SJSA1 (cell line): ENCODE measurements around the gene CNIH2. TPM values are rescaled to one million over a fixed set of nuclear protein-coding genes. Genes with fewer than 3 reads are reported as not detected.

Source experiments
- DNase-seq, 2 experiments: peaks; one replicate each; pipeline ENCODE4 v3.0.0-alpha.2; 2015 to 2020; ENCODE audit warnings: low spot score in 2 of 2, low read depth in 1 of 2
- H3K27ac ChIP-seq: fragments of 250-450 bp; sonication (Bioruptor Pico); 2 replicates; pipeline ENCODE4 v1.5.1; 2020; ENCODE audit warnings: mild to moderate bottlenecking, moderate library complexity
- H3K27me3 ChIP-seq: fragments of 250-450 bp; sonication (Bioruptor Pico); replicated peaks from 2 replicates; pipeline ENCODE4 v1.5.1; 2020; ENCODE audit warnings: mild to moderate bottlenecking, moderate library complexity
- H3K36me3 ChIP-seq: fragments of 250-450 bp; sonication (Bioruptor Pico); 2 replicates; pipeline ENCODE4 v1.5.1; 2020; ENCODE audit warnings: mild to moderate bottlenecking
- H3K4me1 ChIP-seq: fragments of 250-450 bp; sonication (Bioruptor Pico); replicated peaks from 2 replicates; pipeline ENCODE4 v1.6.1; 2021; ENCODE audit warnings: mild to moderate bottlenecking
- H3K4me3 ChIP-seq: fragments of 250-450 bp; sonication (Bioruptor Pico); 2 replicates; pipeline ENCODE4 v1.5.1; 2020; ENCODE audit warnings: mild to moderate bottlenecking
- H3K9me3 ChIP-seq: fragments of 250-450 bp; sonication (Bioruptor Pico); replicated peaks from 2 replicates; pipeline ENCODE4 v1.5.1; 2020; ENCODE audit warnings: mild to moderate bottlenecking
- total RNA-seq: library from RNA; depleted of rRNA; stranded (reverse); fragments of >200 nt; shearing (Covaris generic); gene quantifications from 2 replicates; pipeline ENCODE4 v1.2.3, GENCODE V29; 2014; rRNA removed

The CNIH2 gene
- total RNA-seq, 1 experiment from 2014 or later: 2.8 TPM

- H3K27me3 ChIP-seq: no peaks in the 10 kb centered on the region
- peak in 1 of 2 experiments; percentile 57 for DNase-seq
- H3K36me3 ChIP-seq: peaks cover 63% of the 10 kb centered on the region
- H3K9me3 ChIP-seq: no peaks in the 10 kb centered on the region
- no peak overlapping the region for H3K27ac ChIP-seq
- peaks cover 83% of the 10 kb centered on the region for H3K4me1 ChIP-seq
- H3K4me3 ChIP-seq: no peak overlapping the region
Observed at GRCh38 chr11:66332371-66333219, 54.6 kb downstream of the CNIH2 start.

DNA sequence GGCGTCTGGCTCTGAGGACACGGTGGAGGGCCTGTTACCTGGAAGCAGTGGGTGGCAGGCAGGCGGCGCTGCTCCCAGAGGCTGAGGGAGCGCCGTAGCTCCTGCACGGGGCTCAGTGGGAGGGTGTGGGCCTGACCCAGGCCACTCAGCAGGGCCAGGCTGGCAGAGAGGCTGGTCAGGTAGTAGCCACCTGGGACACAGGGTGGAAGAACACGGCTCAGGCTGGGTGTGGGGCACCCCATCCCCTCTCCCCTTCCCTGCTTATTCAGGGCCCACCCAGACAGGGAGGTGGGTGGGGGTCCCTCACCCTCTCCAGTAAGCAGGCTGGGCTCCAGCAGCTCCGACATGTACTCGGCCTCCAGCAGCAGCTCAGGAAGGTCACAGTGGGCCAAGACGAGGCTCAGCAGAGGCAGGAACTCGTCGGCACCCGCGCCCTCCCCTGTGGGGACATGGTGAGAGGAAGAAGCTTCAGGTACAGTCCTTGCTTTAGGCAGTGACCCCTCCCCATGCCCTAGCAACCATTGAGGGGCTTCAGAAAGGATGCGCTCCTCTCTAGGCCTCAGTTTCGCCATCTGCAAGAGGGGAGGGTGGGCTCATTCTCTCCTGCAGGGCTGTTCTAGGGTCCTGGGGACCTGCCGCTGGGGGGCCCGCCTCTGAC, 55.4 kb downstream of the CNIH2 start:
- H3K9me3 ChIP-seq: no peaks in the 10 kb centered on the region
- peaks cover 71% of the 10 kb centered on the region for H3K36me3 ChIP-seq
- H3K27me3 ChIP-seq: no peaks in the 10 kb centered on the region
- peaks cover 76% of the 10 kb centered on the region for H3K4me1 ChIP-seq
- H3K4me3 ChIP-seq: no peak overlapping the region
- DNase-seq: peak in 1 of 2 experiments; percentile 54
- no peak overlapping the region for H3K27ac ChIP-seq

Other genes with a start within 250 kb of the CNIH2 start
- not detected in 2 replicates for gene GAL3ST3, start 229.0 kb upstream of the CNIH2 start, total RNA-seq
- 334 and 353 TPM in 2 replicates for gene SF3B2, start 225.8 kb upstream of the CNIH2 start, total RNA-seq
- 28.5 and 37.1 TPM in 2 replicates for gene PACS1, start 207.9 kb upstream of the CNIH2 start, total RNA-seq
- 54.1 and 92.6 TPM in 2 replicates for gene KLC2, start 20.5 kb upstream of the CNIH2 start, total RNA-seq
- gene RAB1B, start 9.5 kb upstream of the CNIH2 start, total RNA-seq: 290 and 334 TPM in 2 replicates
- gene YIF1A, start 11.0 kb downstream of the CNIH2 start, total RNA-seq: 162 and 245 TPM in 2 replicates
- 0.60 and 0.61 TPM in 2 replicates for gene TMEM151A, start 13.7 kb downstream of the CNIH2 start, total RNA-seq
- 576 and 629 TPM in 2 replicates for gene CD248, start 38.9 kb downstream of the CNIH2 start, total RNA-seq
- 44.9 and 58.0 TPM in 2 replicates for gene RIN1, start 58.3 kb downstream of the CNIH2 start, total RNA-seq
- gene BRMS1, start 66.9 kb downstream of the CNIH2 start, total RNA-seq: 170 and 189 TPM in 2 replicates
- gene B4GAT1, start 69.5 kb downstream of the CNIH2 start, total RNA-seq: 44.1 and 46.5 TPM in 2 replicates
- not detected in 2 replicates for gene SLC29A2, start 93.6 kb downstream of the CNIH2 start, total RNA-seq
- 1.3 and 2.2 TPM in 2 replicates for gene NPAS4, start 142.9 kb downstream of the CNIH2 start, total RNA-seq
- 186 and 201 TPM in 2 replicates for gene MRPL11, start 160.7 kb downstream of the CNIH2 start, total RNA-seq
- 7.0 and 11.1 TPM in 2 replicates for gene PELI3, start 188.7 kb downstream of the CNIH2 start, total RNA-seq
- gene DPP3, start 202.3 kb downstream of the CNIH2 start, total RNA-seq: 140 and 146 TPM in 2 replicates
- gene BBS1, start 232.5 kb downstream of the CNIH2 start, total RNA-seq: 28.7 and 38.8 TPM in 2 replicates